Large intestine (tissue), 3 donors: ENCODE measurements around the gene PFN3. TPM values are rescaled to one million over a fixed set of nuclear protein-coding genes. Genes with fewer than 3 reads are reported as not detected.
"Not testable (repeated sequence)": the region's sequence is repeated elsewhere in the genome, so short reads cannot be mapped to it uniquely, and the experiment has no call there.

Experiments
- DNase-seq, 2 donors: peaks; one replicate each; pipeline versions ENCODE4 v3.0.0 to v3.0.0-alpha.2; 2013
- H3K27ac ChIP-seq: one replicate; pipeline ENCODE4 v1.5.1; 2013; ENCODE audit warnings: low read length
- H3K27me3 ChIP-seq: 2 replicates; pipeline ENCODE4 v1.6.1; 2013; ENCODE audit warnings: low read length; ENCODE audit not compliant: control insufficient read depth, insufficient read depth
- H3K36me3 ChIP-seq: 2 replicates; pipeline ENCODE4 v1.6.1; 2013; ENCODE audit warnings: low read length; ENCODE audit not compliant: control insufficient read depth, insufficient read depth
- H3K4me1 ChIP-seq: one replicate; pipeline ENCODE4 v1.6.1; 2013; ENCODE audit warnings: low read length; ENCODE audit not compliant: control insufficient read depth, insufficient read depth
- H3K4me3 ChIP-seq: one replicate; pipeline ENCODE4 v1.5.1; 2013; ENCODE audit warnings: low read length
- H3K9me3 ChIP-seq: one replicate; pipeline ENCODE4 v1.6.1; 2013; ENCODE audit warnings: mild to moderate bottlenecking, low read depth, low read length, moderate library complexity; ENCODE audit not compliant: control insufficient read depth
- WGBS: methylation state at CpG from one replicate; pipeline ENCODE4 v1.1.5; 2013; ENCODE audit warnings: low lambda C conversion rate; ENCODE audit not compliant: insufficient coverage; 5-methylcytosine and 5-hydroxymethylcytosine counted together
- polyA plus RNA-seq: library from polyadenylated mRNA; unstranded; fragments of 120-200 nt; gene quantifications from one replicate; pipeline ENCODE4 v1.2.1, GENCODE V29; 2013

The PFN3 gene
- polyA plus RNA-seq, 1 donor, result not detected

DNA sequence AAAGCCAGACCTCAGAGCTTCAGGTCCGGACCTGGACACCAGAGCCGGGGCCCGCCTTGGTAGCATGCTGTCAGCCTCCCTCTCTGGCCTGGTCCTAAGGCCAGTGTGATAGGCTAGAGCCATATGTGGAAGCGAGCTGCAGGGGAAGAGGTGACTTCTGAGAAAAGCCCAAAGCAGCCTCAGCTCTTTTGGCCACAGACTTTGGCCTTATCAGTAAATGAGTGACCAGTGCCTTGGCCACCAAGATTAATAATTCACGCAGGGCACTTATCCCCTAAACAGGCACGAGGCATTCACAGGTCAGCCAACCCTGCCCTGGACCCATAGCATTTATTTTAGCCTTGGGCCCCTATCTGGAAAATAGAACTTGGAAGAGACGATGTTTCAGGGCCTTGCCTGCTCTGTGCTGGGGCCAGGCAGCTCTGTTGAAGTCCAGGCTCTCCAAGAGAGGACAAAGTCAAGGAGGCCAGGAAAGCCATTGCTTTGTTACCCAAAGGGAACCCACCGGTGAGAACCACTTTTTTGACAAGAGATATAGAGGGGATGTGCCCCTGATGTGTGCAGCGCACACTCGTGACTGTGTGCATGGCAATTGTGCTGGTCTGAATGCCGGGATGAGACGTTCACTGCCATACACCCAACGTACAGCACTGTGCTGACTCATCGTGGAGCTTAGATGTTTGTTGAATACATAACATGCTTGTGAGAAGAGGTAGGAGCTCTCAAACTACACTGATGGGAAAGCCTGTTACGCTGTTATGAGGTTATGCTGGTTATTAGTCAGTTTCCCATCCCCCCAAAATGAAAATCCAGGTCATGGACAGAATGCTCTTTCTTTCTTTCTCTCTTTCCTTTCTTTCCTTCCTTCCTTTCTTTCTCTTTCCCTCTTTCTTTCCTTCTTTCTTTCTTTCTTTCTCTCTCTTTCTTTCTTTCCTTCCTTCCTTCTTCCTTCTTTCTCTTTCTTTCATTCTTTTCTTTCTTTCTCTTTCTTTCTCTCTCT, 21.3 kb downstream of the PFN3 start:
- DNase-seq, result peak; percentile 61 to 65
- no peak overlapping the region for H3K4me3 ChIP-seq
- peak overlapping the region; percentile 84 for H3K27ac ChIP-seq
- H3K9me3 ChIP-seq, result no peaks in the 10 kb centered on the region
- no peaks in the 10 kb centered on the region for H3K36me3 ChIP-seq
- peaks cover 18% of the 10 kb centered on the region for H3K4me1 ChIP-seq
- WGBS, result 100% methylated on average over 1 of the region's 15 CpGs
- peaks cover 9% of the 10 kb centered on the region for H3K27me3 ChIP-seq

DNA sequence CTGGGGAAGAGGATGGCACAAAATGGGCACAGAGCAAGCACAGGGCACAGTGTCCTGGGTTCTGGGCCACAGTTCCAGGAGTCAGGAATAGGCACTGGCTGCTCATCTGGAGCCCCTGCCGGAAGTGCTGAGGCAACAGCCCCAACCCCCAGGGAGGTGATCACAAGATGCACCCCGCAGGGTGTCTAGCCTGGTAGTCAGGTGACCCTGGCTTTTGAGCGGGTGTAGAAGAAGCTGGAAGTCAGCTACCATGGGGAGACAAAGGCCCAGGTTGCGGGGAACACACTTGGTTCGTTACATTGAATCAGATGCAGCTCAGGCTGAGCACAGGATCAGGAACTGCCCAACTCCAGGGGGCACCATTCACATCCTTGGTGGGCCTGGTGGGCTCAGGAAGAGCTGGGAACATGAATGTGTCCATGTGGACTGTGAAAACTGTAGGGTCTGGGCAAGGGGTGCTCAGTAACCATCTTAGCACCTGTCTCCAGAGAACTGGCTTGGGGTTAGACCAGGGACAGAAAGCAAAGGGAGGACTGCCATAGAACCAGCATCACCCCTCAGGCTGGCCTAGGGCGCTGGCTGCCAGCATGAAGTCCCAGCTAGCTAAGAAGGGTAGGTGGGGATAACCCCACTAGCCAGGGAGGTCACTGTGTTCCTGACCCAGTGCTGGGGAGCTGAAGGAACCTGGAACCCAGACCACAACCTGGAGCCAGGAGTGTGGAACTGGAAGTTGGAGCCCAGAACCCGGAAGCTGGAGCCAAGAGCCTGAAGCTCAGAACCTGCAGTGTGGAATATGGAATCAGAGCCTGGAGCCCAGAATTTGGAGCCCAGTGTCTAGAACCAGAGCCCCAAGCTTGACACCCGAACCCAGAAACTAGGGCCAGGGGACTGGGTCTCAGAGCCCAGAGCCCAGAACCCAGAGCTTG, 22.3 kb downstream of the PFN3 start:
- H3K36me3 ChIP-seq, result no peaks in the 10 kb centered on the region
- peak overlapping the region; percentile 84 for H3K27ac ChIP-seq
- peaks cover 2% of the 10 kb centered on the region for H3K27me3 ChIP-seq
- H3K9me3 ChIP-seq, result no peaks in the 10 kb centered on the region
- no peak overlapping the region for H3K4me3 ChIP-seq
- no peak for DNase-seq
- WGBS, result no CpG with 5 or more reads among the region's 8 CpGs
- peaks cover 18% of the 10 kb centered on the region for H3K4me1 ChIP-seq

DNA sequence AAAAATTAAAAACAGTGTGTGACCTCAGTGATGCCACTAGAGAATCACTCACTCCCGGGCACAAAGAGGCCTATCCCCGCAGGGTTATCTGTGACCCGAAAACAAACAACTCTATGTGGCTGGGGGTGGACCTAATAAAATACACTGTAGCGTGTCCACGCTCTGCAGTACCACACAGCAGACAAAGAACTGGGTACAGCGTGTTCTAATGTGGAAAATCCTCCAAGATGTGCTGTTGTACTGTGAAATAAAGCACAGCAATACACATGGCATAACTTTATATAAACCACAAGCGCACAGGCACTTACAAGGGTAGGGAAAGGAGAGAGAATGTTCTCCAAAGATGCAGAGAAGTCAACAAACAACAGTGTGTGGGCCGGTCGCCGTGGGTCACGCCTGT, 24.4 kb downstream of the PFN3 start:
- Histone ChIP-seq H3K4me3 (no peak overlapping the region), H3K9me3 (no peaks in the 10 kb centered on the region), H3K27me3 (no peaks in the 10 kb centered on the region), H3K27ac (no peak overlapping the region), H3K36me3 (peaks cover 4% of the 10 kb centered on the region), H3K4me1 (peaks cover 21% of the 10 kb centered on the region)
- no CpG with 5 or more reads among the region's 11 CpGs for WGBS
- DNase-seq, result no peak

DNA sequence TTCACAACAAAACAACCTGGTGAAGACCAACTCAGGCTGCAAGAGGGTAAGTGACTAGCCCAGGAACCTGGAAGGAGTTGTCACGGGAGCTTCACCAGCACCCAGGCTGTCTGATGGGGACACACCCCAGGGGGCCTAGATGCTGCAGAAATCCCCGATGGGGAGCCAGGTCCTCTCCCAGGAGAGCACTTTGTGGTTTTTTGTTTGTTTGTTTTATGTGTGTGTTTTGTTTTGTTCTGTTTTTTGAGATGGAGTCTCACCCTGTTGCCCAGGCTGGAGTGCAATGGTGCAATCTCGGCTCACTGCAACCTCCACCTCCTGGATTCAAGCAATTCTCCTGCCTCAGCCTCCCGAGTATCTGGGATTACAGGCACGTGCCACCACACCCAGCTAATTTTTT, 24.9 kb downstream of the PFN3 start:
- no CpG with 5 or more reads among the region's 5 CpGs for WGBS
- not testable (repeated sequence) for H3K27ac ChIP-seq, H3K27me3 ChIP-seq, H3K9me3 ChIP-seq, H3K4me3 ChIP-seq, DNase-seq, H3K36me3 ChIP-seq
- H3K4me1 ChIP-seq, result peaks cover 23% of the 10 kb centered on the region

DNA sequence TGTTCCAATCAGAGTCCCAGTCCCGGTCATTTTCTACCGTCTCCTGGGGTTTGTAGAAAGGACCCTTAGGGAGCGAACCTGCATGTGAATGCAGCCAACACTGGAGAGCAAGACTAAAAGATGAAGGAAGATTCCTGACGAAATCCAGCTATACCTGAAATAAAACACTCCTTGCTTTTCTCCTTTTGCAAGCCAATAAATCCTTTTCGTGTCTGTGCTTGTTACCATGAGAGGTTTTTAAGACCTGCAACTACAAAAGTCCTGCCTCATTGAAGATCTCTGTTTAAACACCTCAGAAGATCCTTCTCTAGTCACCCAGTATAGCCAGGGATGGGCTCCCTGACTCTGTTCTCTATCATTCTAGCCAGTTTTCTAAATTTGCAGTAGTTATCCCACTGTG, 26.2 kb downstream of the PFN3 start:
- WGBS, result no CpG with 5 or more reads among the region's 5 CpGs
- H3K4me1 ChIP-seq, result peaks cover 23% of the 10 kb centered on the region
- no peaks in the 10 kb centered on the region for H3K9me3 ChIP-seq
- H3K36me3 ChIP-seq, result peaks cover 4% of the 10 kb centered on the region
- no peak for DNase-seq
- H3K4me3 ChIP-seq, result no peak overlapping the region
- H3K27ac ChIP-seq, result no peak overlapping the region
- H3K27me3 ChIP-seq, result no peaks in the 10 kb centered on the region

DNA sequence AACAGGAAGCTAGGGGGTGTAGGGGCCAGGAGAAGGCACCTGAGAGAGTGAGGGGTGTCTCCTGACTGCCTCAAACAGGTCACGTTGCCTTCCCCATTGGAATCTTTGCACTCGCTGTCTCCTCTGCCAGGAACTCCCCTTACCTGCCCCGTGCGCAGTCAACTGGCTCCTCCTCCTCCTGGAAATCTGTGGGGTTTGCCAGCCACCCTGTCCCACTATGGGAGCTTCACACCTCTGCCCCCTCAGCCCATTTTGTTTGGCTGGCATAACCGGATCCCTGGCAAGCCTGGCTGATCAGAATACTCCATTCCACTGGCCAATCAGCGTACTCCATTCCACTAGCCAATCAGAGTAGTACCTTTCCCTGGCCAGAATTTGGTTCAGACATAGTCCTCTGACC, 26.7 kb downstream of the PFN3 start:
- Histone ChIP-seq H3K27ac (no peak overlapping the region), H3K36me3 (peaks cover 4% of the 10 kb centered on the region), H3K27me3 (no peaks in the 10 kb centered on the region), H3K9me3 (no peaks in the 10 kb centered on the region), H3K4me1 (peaks cover 22% of the 10 kb centered on the region), H3K4me3 (no peak overlapping the region)
- no peak for DNase-seq
- WGBS, result no CpG with 5 or more reads among the region's 6 CpGs

DNA sequence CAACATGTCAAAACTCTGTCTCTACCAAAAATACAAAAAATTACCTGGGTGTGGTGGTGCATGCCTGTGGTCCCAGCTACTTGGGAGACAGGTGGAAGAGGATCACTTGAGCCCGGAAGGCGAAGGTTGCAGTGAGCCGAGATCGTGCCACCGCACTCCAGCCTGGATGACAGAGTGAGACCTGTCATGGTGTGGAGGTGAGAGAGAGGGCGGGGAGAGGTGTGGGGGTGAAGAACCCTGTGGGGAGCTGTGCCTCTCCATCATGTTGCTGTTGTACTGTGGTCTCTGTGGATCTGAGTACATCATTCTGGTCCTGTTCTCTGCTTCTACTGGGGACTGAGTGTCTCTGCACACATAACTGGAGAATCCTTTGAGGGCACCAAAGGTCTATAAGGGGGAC, 27.6 kb downstream of the PFN3 start:
- Histone ChIP-seq H3K4me1 (peaks cover 17% of the 10 kb centered on the region), H3K27ac (no peak overlapping the region), H3K36me3 (peaks cover 4% of the 10 kb centered on the region), H3K4me3 (no peak overlapping the region), H3K9me3 (no peaks in the 10 kb centered on the region), H3K27me3 (no peaks in the 10 kb centered on the region)
- WGBS, result no CpG with 5 or more reads among the region's 6 CpGs
- DNase-seq, result no peak

DNA sequence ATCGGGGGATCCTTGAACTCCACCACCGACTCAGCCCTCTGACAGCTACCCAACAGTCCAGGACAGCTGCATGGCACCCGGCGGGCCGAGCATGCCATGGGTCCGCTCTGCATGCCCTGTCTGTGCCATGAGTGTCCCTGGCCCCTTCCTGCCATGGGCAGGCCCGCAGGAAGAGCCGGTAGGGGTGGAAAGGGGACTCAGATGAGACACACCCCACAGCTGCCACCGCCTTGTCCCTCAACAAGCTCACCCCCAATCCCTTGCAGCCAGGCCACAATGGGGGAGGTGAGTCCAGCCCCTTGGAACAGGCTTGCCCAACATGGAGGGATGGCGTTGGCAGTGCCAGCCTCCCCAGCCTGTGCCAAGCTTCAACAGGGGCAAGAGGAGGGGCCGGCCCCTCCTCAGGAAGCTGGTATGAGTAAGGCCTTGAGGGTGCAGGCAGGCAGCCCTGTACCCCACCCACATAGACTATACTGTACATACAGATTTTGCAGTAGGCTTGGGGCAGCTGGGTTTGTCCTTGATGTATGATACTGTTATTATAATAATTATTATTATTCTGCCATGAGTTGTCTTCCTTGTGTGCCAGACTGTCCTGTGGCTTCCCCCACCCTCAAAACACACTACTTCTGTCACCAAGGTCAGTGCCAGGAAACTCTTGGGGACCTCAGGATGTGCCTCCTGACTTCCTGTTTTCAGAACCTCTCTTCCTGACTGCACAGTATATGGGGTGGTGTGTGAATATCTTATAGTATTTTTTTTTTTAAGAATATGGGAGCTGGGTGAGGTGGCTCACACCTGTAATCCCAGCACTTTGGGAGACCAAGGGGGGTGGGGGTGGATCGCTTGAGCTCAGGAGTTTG, 28.2 kb downstream of the PFN3 start:
- no peak for DNase-seq
- Histone ChIP-seq H3K36me3 (peaks cover 4% of the 10 kb centered on the region), H3K27me3 (no peaks in the 10 kb centered on the region), H3K9me3 (peaks cover 4% of the 10 kb centered on the region), H3K4me1 (peaks cover 19% of the 10 kb centered on the region), H3K4me3 (no peak overlapping the region), H3K27ac (no peak overlapping the region)
- WGBS, result no CpG with 5 or more reads among the region's 12 CpGs

DNA sequence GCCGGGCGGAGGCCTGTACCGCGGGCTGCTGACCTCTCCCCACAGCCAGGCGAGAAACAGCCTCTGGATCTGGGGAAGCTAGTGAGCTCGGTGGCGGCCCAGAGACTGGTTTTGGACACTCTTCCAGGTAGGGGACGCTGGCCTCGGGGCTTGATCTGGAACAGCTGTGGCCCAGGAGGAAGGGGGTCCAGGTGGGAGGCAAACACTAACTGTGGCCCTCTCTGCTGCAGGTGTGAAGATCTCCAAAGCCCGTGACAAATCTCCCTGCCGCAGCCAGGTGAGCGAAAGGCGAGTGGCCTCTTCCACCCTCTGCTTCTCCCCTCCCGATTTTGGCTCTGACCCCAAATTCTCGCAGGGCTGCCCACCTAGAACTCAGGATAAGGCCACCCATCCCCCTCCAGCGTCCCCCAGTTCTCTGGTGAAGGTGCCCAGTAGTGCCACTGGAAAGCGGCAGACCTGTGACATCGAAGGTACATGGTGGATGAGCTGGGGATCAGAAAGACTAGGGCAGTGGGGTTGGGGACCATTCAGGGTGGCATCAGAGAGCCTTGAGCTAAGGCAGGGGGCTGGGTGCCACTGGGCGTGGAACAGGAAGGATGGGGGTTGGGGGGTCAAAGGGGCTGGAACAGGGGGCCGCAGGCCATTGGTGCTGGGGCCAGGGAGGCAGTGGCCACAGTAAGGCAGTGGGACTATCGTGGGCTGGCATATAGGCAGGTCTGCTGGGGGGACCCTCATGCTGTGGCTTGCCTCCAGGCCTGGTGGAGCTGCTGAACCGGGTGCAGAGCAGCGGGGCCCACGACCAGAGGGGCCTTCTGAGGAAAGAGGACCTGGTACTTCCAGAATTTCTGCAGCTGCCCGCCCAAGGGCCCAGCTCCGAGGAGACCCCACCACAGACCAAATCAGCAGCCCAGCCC, 29.1 kb downstream of the PFN3 start:
- H3K4me1 ChIP-seq, result peaks cover 26% of the 10 kb centered on the region
- H3K4me3 ChIP-seq, result peak overlapping the region; percentile 57
- peaks cover 4% of the 10 kb centered on the region for H3K9me3 ChIP-seq
- peak overlapping the region; percentile 49 for H3K27ac ChIP-seq
- WGBS, result no CpG with 5 or more reads among the region's 26 CpGs
- no peaks in the 10 kb centered on the region for H3K27me3 ChIP-seq
- DNase-seq, result no peak
- H3K36me3 ChIP-seq, result peaks cover 4% of the 10 kb centered on the region
